MM.1S (cell line): ENCODE measurements around the gene PCDH9.
"Not testable (repeated sequence)": the region's sequence is repeated elsewhere in the genome, so short reads cannot be mapped to it uniquely, and the experiment has no call there.

Experiments
- DNase-seq: peaks from one replicate; pipeline ENCODE4 v3.0.0-alpha.2; 2015
- H2AFZ ChIP-seq: fragments of 300-600 bp; sonication (generic); 2 replicates; pipeline ENCODE4 v1.6.0; 2016; ENCODE audit warnings: antibody characterized with exemption, low read length
- H3F3A ChIP-seq: fragments of 300-600 bp; sonication (generic); 2 replicates; pipeline ENCODE4 v1.6.1; 2016; ENCODE audit warnings: mild to moderate bottlenecking, antibody characterized with exemption, low read length, moderate library complexity, mixed read lengths; ENCODE audit not compliant: insufficient read depth
- H3K27ac ChIP-seq: fragments of 300-600 bp; sonication (generic); 2 replicates; pipeline ENCODE4 v1.5.1; 2016; ENCODE audit warnings: mild to moderate bottlenecking, low read length
- H3K27me3 ChIP-seq: fragments of 300-600 bp; sonication (generic); replicated peaks from 2 replicates; pipeline ENCODE4 v1.6.0; 2016; ENCODE audit warnings: low read length; ENCODE audit not compliant: insufficient read depth
- H3K36me3 ChIP-seq: fragments of 300-600 bp; sonication (generic); replicated peaks from 2 replicates; pipeline ENCODE4 v1.6.1; 2016; ENCODE audit warnings: mild to moderate bottlenecking, low read length, mixed read lengths; ENCODE audit not compliant: insufficient read depth
- H3K4me1 ChIP-seq: fragments of 300-600 bp; sonication (generic); 2 replicates; pipeline ENCODE4 v1.6.1; 2016; ENCODE audit warnings: low read length, mixed read lengths
- H3K4me2 ChIP-seq: fragments of 300-600 bp; sonication (generic); 2 replicates; pipeline ENCODE4 v1.6.0; 2016; ENCODE audit warnings: low read depth, low read length
- H3K4me3 ChIP-seq: fragments of 300-600 bp; sonication (generic); 2 replicates; pipeline ENCODE4 v1.5.1; 2016; ENCODE audit warnings: low read length, mixed read lengths
- H3K79me2 ChIP-seq: fragments of 300-600 bp; sonication (generic); 2 replicates; pipeline ENCODE4 v1.6.1; 2016; ENCODE audit warnings: mixed run types, low read length, mixed read lengths
- H3K9ac ChIP-seq: fragments of 300-600 bp; sonication (generic); 2 replicates; pipeline ENCODE4 v1.6.1; 2016; ENCODE audit warnings: low read length, mixed read lengths
- H3K9me2 ChIP-seq: fragments of 300-600 bp; sonication (generic); replicated peaks from 2 replicates; pipeline ENCODE4 v1.6.1; 2016; ENCODE audit warnings: mild to moderate bottlenecking, low read length, mixed read lengths; ENCODE audit not compliant: insufficient read depth
- H3K9me3 ChIP-seq: fragments of 300-600 bp; sonication (generic); replicated peaks from 2 replicates; pipeline ENCODE4 v1.6.1; 2016; ENCODE audit warnings: mild to moderate bottlenecking, low read length, mixed read lengths; ENCODE audit not compliant: insufficient read depth
- H4K20me1 ChIP-seq: fragments of 300-600 bp; sonication (generic); 2 replicates; pipeline ENCODE4 v1.6.1; 2016; ENCODE audit warnings: mild to moderate bottlenecking, low read length, moderate library complexity, mixed read lengths; ENCODE audit not compliant: insufficient read depth
- CTCF ChIP-seq: fragments of 300-600 bp; sonication (generic); IDR thresholded peaks from 2 replicates; pipeline ENCODE4 v1.5.1; 2016; ENCODE audit warnings: antibody characterized with exemption, low read length, mixed read lengths
- EZH2 ChIP-seq: fragments of 300-600 bp; sonication (generic); optimal IDR thresholded peaks from 2 replicates; pipeline ENCODE3; 2017; ENCODE audit warnings: low read depth, mild to moderate bottlenecking, antibody characterized with exemption, low read length, mixed read lengths
- EZH2phosphoT487 ChIP-seq: fragments of 300-600 bp; sonication (generic); IDR thresholded peaks from 2 replicates; pipeline ENCODE4 v1.6.1; 2018; ENCODE audit warnings: antibody characterized with exemption, low read length

Gene PCDH9

GRCh38 chr13:66887088-66887487, 343.0 kb downstream of the PCDH9 start:
- peaks cover 7% of the 10 kb centered on the region; the same call in 1 of the 2 replicates for H3K4me1 ChIP-seq
- H3F3A ChIP-seq = no peaks in the 10 kb centered on the region
- H3K9ac ChIP-seq = no peak overlapping the region
- no peaks in the 10 kb centered on the region for H3K9me3 ChIP-seq
- DNase-seq = no peak
- no peak for TF ChIP-seq EZH2
- TF ChIP-seq CTCF = no peak
- TF ChIP-seq EZH2phosphoT487 = no peak
- H3K79me2 ChIP-seq = no peaks in the 10 kb centered on the region
- H3K36me3 ChIP-seq = no peaks in the 10 kb centered on the region
- no peak overlapping the region for H3K4me3 ChIP-seq
- H3K27ac ChIP-seq = no peak overlapping the region
- H4K20me1 ChIP-seq = no peaks in the 10 kb centered on the region
- H3K9me2 ChIP-seq = no peaks in the 10 kb centered on the region
- H3K27me3 ChIP-seq = no peaks in the 10 kb centered on the region
- H3K4me2 ChIP-seq = no peak overlapping the region
- H2AFZ ChIP-seq = no peak overlapping the region

- Histone ChIP-seq H3F3A (no peaks in the 10 kb centered on the region), H3K27ac (no peak overlapping the region), H2AFZ (no peak overlapping the region), H4K20me1 (no peaks in the 10 kb centered on the region), H3K4me2 (no peak overlapping the region), H3K4me1 (peaks cover 13% of the 10 kb centered on the region; the same call in 1 of the 2 replicates), H3K27me3 (no peaks in the 10 kb centered on the region), H3K79me2 (no peaks in the 10 kb centered on the region), H3K9ac (no peak overlapping the region), H3K9me3 (no peaks in the 10 kb centered on the region), H3K9me2 (no peaks in the 10 kb centered on the region), H3K36me3 (no peaks in the 10 kb centered on the region), H3K4me3 (no peak overlapping the region)
- DNase-seq = no peak
- TF ChIP-seq EZH2 (no peak), CTCF (no peak), EZH2phosphoT487 (no peak)
Observed at GRCh38 chr13:66886264-66886663, 343.9 kb downstream of the PCDH9 start.

GRCh38 chr13:66881170-66881569, 349.0 kb downstream of the PCDH9 start:
- H3K4me3 ChIP-seq, H3K9me3 ChIP-seq, H3K27me3 ChIP-seq, H4K20me1 ChIP-seq, H3K4me2 ChIP-seq, H3K9ac ChIP-seq, H3K27ac ChIP-seq, H3K79me2 ChIP-seq, H3K9me2 ChIP-seq, DNase-seq, H3K36me3 ChIP-seq, H3F3A ChIP-seq, H2AFZ ChIP-seq: not testable (repeated sequence)
- peaks cover 13% of the 10 kb centered on the region; the same call in 1 of the 2 replicates for H3K4me1 ChIP-seq

GRCh38 chr13:66879988-66880387, 350.1 kb downstream of the PCDH9 start:
- TF ChIP-seq EZH2phosphoT487 (no peak), CTCF (no peak), EZH2 (no peak)
- Histone ChIP-seq H3K27ac (no peak overlapping the region), H3K36me3 (no peaks in the 10 kb centered on the region), H3K79me2 (no peaks in the 10 kb centered on the region), H3F3A (no peaks in the 10 kb centered on the region), H3K9me2 (no peaks in the 10 kb centered on the region), H3K27me3 (no peaks in the 10 kb centered on the region), H3K4me3 (no peak overlapping the region), H4K20me1 (no peaks in the 10 kb centered on the region), H3K9ac (no peak overlapping the region), H3K4me1 (peaks cover 13% of the 10 kb centered on the region; the same call in 1 of the 2 replicates), H2AFZ (no peak overlapping the region), H3K4me2 (no peak overlapping the region), H3K9me3 (no peaks in the 10 kb centered on the region)
- no peak for DNase-seq
